D341Med (cell line): ENCODE data around the gene ADAM12.
"Not testable (repeated sequence)": the region's sequence is repeated elsewhere in the genome, so short reads cannot be mapped to it uniquely, and the experiment has no call there.

Experiments used
- DNase-seq: peaks from one replicate; pipeline ENCODE4 v3.0.0; 2012; ENCODE audit warnings: low spot score

Gene ADAM12

DNA sequence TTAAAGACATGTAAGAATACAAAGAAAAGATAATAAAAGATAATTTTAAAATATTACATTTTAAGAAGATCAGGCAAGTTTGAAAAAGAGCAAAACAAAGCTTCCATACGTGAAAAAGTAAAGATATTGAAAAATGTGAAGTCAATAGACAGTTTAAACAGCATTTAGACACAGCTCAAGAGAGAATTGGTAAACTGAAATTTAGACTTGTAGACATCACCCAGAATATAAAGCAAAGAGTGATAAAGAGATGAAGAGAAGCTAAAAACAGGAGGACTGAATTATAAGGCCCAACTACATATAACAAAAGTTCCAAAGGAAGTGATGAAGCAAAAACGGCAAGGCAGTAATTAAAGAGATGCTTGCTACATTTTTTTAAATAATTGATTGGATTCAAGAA, 13.8 kb downstream of the ADAM12 start:
- no peak for DNase-seq

DNA sequence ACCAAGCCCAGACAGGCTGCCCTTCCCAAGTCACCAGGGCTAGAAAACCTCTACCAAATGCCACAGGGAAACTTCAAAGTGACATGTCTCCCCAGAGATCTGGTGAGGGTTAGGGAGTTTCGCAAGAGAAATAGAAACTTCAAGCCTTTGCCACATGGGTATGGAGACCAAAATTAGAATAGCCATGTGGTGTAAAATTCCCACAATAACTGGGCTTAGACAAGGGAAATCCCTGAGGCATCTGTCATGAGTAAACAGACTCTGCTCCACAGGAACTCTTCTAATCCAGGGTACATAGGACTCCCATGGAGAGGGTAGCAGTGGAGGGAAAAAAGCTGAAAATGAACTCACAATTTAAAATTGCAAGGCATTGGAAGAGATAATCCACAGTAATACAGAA, 14.3 kb downstream of the ADAM12 start:
- no peak for DNase-seq

DNA sequence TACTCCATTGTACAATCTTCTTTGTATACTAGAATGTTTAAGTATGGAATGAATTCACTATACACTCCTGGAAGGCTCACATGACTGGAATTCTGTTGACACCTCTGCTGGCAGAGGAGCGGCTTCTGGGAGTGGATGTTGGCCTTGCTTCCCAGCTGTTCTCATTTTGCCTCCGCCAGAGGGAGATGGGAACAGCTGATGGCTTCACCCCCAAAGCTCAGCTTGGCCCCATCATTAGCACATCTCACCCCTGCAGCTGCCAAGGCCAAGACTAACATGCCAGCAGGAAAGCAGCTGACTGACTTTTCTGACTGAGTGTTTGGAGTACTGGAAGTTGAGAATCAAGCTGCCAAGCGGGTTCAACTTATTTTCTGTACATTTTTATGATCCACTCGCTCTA, 15.1 kb downstream of the ADAM12 start:
- no peak for DNase-seq

- DNase-seq: no peak
These were observed 15.9 kb downstream of the ADAM12 start for GRCh38 chr10:126372396-126372795.

DNA sequence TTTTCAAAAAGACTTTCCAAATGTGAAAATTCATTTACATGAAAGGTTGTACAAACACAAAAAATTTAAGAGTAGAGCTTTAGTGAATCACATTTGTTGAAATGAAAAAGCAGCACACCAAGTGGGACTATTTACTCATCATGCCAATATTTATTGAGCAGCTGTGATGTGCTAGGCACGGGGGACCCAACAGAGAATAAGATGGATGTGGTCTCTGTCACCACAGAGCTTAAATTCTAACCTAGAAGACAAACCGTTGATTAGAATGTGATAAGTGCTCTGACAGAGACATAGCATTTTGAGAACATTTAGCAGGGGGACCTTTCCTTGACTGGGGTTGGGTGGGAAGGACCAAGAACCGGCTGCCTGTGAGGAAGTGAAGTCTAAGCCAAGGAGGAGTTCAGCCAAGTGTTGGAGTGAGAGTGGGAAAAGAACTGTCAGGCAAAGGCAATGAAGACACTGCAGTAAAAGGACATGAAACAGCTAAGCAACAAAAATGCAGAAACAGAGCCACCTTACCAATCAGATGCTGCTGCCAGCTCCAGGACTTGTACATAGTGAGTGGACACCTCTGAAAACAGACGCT, 19.1 kb downstream of the ADAM12 start:
- DNase-seq: no peak

- DNase-seq: no peak
These were observed 31.1 kb downstream of the ADAM12 start for GRCh38 chr10:126357169-126357568.

DNA sequence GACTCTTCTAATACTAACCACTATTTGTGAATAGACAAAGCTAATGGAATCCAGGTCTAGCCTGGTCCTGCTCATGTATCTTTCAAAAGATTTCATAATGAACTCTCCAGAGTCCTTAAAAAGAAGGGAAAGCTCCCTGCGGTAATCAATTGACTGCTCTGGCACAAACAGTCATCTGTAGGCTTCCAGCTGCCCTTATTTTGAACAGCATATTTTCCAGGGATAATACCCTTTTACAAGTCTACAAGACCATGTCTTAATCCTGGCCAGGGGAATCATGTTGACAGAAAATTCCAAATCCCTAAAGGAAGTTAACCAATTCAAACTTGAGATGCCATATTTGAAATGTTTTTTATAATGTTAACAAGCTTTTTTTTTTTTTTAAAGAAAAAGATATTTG, 34.6 kb downstream of the ADAM12 start:
- no peak for DNase-seq

DNA sequence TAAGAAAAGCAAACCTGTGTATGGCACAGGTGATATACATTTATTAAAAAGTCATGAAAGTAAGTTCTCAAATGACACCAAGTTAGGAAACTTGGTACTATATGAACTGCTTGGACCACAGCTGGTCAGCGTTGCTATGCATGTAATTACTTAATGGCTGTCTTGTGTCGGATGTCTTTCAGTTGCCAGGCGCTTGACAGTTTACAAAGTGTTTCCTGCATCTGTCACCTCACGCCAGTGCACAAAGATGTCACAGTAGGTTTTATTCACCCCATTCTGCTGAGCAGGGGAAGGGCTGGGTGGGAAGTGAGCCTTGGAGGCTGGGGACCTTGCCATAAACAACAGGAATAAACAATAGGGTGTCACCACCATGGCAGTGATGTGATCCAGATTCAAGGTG, 35.8 kb downstream of the ADAM12 start:
- DNase-seq: no peak

- DNase-seq: no peak
These were observed 37.3 kb downstream of the ADAM12 start for GRCh38 chr10:126351021-126351420.

DNA sequence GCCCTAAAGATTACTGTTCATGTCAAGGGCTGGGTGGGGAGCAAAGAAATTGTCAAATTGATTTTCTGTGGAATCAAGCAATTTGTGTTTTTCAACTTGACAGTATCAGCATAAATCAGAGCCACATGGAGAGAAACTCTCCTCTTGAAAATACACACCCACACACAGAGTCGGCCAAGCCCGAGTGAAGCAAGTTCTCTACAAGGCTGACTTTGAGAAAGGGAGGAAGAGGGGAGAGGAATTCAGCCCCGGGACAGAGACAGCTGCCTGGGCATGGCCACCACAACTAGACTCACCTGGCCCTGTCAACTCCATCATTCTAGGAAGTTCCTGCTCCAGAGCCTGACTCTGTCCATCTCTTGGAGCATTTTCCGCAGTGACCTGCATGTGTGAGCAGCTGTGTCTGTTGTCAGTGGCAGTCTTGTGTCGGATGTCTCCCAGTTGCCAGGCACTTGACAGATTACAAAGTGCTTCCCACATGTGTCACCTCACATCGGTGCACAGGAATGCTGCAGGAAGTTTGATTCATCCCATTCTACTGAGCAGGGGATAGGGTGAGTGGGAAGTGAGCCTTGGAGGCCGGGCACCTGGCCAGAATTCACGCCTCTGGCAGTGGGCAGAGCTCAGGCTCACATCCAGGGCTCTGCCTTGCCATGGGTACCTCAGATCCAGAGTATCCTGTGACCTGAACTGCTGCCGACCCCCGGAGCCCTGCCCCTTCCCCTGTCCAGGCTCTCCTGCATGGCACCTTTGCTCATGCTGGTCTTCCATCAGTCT, 37.9 kb downstream of the ADAM12 start:
- DNase-seq: no peak

GRCh38 chr10:126349676-126350075, 38.6 kb downstream of the ADAM12 start:
- DNase-seq: no peak

DNA sequence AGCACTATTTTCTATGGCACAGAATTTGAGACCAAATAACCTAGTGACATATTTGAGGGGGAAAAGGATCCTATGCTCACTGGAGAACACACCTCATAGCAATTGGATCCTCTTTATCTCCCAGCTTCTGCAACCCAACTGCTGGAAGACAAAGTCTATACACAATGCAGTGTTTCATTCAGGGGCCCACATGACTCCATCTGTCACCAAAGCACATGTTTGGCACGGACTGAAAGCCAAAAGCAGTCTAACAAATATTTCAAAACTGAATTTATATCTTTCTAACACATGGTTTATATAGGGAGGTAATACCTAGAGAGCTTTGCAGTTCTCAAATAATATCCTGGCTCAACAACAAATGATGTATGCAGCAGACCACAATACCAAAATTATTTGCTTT, 39.2 kb downstream of the ADAM12 start:
- DNase-seq: no peak

- DNase-seq: not testable (repeated sequence)
These were observed 44.8 kb downstream of the ADAM12 start for GRCh38 chr10:126343496-126343895.

DNA sequence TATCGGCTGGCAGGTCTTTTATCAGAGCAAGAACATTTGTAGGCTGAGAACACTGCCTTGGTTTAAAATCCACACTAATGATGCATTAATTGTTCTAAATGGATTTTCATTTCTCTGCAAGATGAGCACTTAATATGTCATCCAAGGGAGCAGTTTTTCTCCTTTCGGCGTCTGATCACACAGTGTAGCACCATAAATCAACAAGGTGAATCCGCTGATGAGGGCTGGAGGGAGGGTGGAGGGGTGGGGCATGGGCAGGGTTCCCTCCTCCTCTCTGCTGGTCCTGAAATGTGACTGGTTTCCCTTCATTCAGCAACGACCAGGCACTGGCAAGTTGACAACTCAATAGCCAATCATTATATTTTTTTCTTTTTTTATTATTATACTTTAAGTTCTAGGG, 45.6 kb downstream of the ADAM12 start:
- no peak for DNase-seq

DNA sequence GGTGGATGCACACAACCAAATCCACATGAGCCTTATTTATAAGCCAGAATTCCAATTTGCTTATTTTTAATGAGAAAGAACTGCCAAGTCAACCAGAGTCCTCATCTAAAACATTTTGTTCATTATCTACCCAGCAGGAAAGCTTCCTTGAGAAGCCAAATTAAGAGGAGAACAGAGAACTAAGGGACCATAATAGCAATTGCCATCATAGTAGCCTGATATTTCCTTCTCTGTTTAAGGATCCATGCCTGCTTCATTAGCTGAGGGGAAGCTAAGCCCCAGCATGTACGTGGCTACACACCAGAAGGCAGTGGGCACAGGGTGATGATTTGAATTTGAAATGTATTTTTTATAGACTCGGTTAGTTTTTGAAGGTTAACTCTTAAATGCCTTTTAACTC, 46.8 kb downstream of the ADAM12 start:
- no peak for DNase-seq

DNA sequence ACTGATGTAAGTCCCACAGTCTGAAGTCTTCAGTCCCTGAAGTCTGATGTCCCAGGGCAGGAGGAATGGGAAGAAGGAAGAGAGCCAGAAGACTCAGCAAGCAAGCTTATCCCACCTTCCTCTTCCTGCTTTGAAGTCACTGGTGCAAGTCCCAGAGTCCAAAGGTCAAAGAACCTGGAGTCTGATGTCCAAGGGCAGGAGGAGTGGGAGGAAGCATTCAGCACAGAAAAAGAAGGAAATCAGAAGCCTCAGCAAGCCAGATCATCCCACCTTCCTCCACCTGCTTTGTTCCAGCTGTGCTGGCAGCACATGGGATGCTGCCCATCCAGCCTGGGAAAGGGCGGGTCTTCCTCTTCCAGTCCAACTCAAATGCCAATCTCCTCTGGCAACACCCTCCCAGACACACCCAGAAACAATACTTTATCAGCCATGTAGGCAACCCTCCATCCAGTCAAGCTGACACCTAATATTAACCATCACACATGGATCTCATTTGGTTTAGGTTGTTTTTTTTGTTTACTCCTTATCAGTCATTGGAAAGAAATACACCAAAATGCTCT, 50.9 kb downstream of the ADAM12 start:
- no peak for DNase-seq

DNA sequence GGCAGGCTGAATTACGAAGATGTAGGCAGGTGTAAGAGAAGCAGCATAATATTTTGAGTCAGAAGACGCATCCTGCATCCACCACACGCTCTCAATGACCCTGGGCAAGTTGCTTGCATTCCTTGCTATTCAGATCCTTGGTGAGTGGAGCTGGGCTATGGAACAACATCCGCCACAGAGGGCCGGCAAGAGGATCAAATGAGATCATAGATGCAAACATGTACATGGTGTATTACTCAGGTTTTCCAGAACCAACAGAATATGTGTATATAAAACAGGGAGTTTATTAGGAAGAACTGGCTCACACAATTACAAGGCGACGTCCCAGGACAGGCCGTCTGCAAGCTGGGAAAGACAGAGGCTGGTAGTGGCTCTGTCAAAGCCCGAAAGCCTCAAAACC, 51.5 kb downstream of the ADAM12 start:
- DNase-seq: no peak

DNA sequence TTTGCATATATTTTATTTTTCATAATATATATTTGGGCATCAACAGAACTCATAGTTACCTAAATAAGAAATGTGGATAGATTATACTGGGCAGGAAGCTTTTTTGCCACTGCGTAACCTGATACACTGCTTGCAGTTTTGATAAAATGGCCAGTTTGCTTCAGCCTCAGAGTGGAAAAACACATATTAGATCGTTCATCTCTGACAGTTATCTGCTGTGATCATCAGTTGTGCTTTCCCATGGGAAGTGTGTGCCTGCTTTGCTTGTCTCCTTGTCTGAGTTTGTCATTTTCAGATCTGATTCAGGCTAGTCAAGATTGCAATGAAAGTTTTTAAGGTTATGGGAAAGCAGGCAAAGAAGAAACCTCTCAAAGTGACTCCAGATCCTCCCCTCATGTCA, 54.0 kb downstream of the ADAM12 start:
- no peak for DNase-seq

- DNase-seq: no peak
These were observed 55.7 kb downstream of the ADAM12 start for GRCh38 chr10:126332576-126332975.

GRCh38 chr10:126331101-126331500, 57.2 kb downstream of the ADAM12 start:
- DNase-seq: no peak

- DNase-seq: no peak
These were observed 63.5 kb downstream of the ADAM12 start for GRCh38 chr10:126324826-126325225.

DNA sequence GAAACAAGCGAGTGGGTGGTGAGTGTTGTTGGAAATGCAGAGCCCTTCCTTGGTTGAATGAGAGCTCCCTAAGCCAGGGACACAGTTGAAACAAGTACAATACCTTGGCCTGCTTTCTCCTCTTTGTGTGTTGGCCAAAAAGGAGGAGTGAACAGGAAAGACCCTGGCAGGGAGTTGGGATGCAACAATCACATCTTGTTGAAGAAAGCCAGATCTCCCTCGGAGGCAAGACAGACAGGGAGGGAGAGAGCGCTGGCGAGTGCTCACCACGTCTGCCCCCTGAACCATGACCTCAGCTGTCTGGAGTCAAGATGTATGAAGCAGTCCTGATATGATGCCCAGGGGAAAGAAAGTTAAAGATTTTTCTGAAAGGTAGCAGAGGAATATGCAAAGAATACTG, 66.8 kb downstream of the ADAM12 start:
- DNase-seq: no peak

DNA sequence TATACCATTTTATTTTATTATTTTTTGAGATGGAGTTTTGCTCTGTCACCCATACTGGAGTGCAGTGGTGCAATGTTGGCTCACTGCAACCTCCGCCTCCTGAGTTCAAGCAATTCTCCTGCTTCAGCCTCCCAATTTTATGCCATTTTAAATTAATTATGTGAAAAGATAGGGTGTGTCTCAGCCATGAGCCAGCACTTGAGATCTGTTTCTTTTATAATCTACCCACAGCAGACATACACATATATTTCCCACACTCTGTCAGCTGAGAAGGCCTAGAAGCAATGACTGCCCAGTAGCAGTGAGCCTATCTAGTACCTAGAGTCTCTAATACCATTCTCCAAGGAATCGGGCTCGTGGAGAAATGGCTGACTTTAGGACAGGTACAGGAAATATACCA, 70.5 kb downstream of the ADAM12 start:
- no peak for DNase-seq
